Left ventricle myocardium inferior (tissue), 1 donor: ENCODE results near the gene TMEM131L. TPM values are rescaled to one million over a fixed set of nuclear protein-coding genes. Genes with fewer than 3 reads are reported as not detected.
A peak's percentile ranks its signal among the peaks of the same experiment; 100 is the strongest.

Experiments used
- DNase-seq: peaks from one replicate; pipeline ENCODE4 v3.0.0-alpha.2; 2020
- H3K27ac ChIP-seq: fragments of 200-600 bp; replicated peaks from 2 replicates; pipeline ENCODE4 v1.8.0; 2021
- H3K27me3 ChIP-seq: fragments of 200-600 bp; 2 replicates; pipeline ENCODE4 v1.8.0; 2021; ENCODE audit warnings: low read depth
- H3K36me3 ChIP-seq: fragments of 200-600 bp; 2 replicates; pipeline ENCODE4 v1.8.0; 2021
- H3K4me1 ChIP-seq: fragments of 200-600 bp; 2 replicates; pipeline ENCODE4 v1.8.0; 2021
- H3K4me3 ChIP-seq: fragments of 200-600 bp; 2 replicates; pipeline ENCODE4 v1.8.0; 2021; ENCODE audit warnings: mild to moderate bottlenecking, moderate library complexity
- H3K9me3 ChIP-seq: fragments of 200-600 bp; replicated peaks from 2 replicates; pipeline ENCODE4 v1.8.0; 2021
- CTCF ChIP-seq: fragments of 200-600 bp; IDR thresholded peaks from 2 replicates; pipeline ENCODE4 v1.8.0; 2021; ENCODE audit warnings: antibody characterized with exemption, mild to moderate bottlenecking, borderline replicate concordance
- intact Hi-C: fragments of 100-400 bp; cut with micrococcal nuclease; formaldehyde crosslinking; loops from one replicate; pipeline ENCODE4 v1.11.0; 2022
- total RNA-seq: library from RNA; stranded (reverse); fragmentation: NEBNext Ultra II Directional; extraction: Animal tissue kit (Norgen Biotek cat#: 25700); gene quantifications from one replicate; pipeline ENCODE4 v1.2.1, GENCODE V29; 2021
- donor health status: DM: no; HTN: yes; CAD: no; lungs with severe emphysema.

The TMEM131L gene
- total RNA-seq, 1 donor from 2014 or later: 14.9 TPM

- Histone ChIP-seq H3K4me3 (no peak overlapping the region), H3K27me3 (no peaks in the 10 kb centered on the region), H3K9me3 (no peaks in the 10 kb centered on the region), H3K36me3 (peaks cover 99% of the 10 kb centered on the region), H3K27ac (no peak overlapping the region), H3K4me1 (no peaks in the 10 kb centered on the region)
- no peak for DNase-seq
- intact Hi-C loops: no loop called here
- TF ChIP-seq CTCF: no peak
Observed at GRCh38 chr4:153629776-153630175, 163.6 kb downstream of the TMEM131L start.

- H3K9me3 ChIP-seq: no peaks in the 10 kb centered on the region
- no peaks in the 10 kb centered on the region for H3K4me1 ChIP-seq
- no peak overlapping the region for H3K27ac ChIP-seq
- no peak for DNase-seq
- H3K36me3 ChIP-seq: peaks cover 76% of the 10 kb centered on the region
- peak; percentile 69 for TF ChIP-seq CTCF
- no peaks in the 10 kb centered on the region for H3K27me3 ChIP-seq
- no peak overlapping the region for H3K4me3 ChIP-seq
- intact Hi-C loops: loop anchor here (5.0 kb wide), 1 partner anchor 117 kb away; no protein-coding TSS in a partner anchor
Observed at GRCh38 chr4:153634738-153635353, 168.7 kb downstream of the TMEM131L start.

GRCh38 chr4:153635846-153636245 lies 169.7 kb downstream of the TMEM131L start:
- no peaks in the 10 kb centered on the region for H3K9me3 ChIP-seq
- no peak for DNase-seq
- no peak for TF ChIP-seq CTCF
- no peaks in the 10 kb centered on the region for H3K4me1 ChIP-seq
- H3K36me3 ChIP-seq: peaks cover 66% of the 10 kb centered on the region
- no peak overlapping the region for H3K27ac ChIP-seq
- no peak overlapping the region for H3K4me3 ChIP-seq
- no peaks in the 10 kb centered on the region for H3K27me3 ChIP-seq
- intact Hi-C loops: loop anchor here (5.0 kb wide), 1 partner anchor 116 kb away; no protein-coding TSS in a partner anchor

- Histone ChIP-seq H3K27me3 (no peaks in the 10 kb centered on the region), H3K9me3 (no peaks in the 10 kb centered on the region), H3K4me3 (no peak overlapping the region), H3K27ac (no peak overlapping the region), H3K36me3 (peaks cover 52% of the 10 kb centered on the region), H3K4me1 (no peaks in the 10 kb centered on the region)
- intact Hi-C loops: loop anchor here (5.0 kb wide), 1 partner anchor 115 kb away; no protein-coding TSS in a partner anchor
- no peak for DNase-seq
- TF ChIP-seq CTCF: no peak
Observed at GRCh38 chr4:153637201-153637600, 171.0 kb downstream of the TMEM131L start.

- Histone ChIP-seq H3K27me3 (no peaks in the 10 kb centered on the region), H3K27ac (no peak overlapping the region), H3K4me3 (no peak overlapping the region), H3K9me3 (no peaks in the 10 kb centered on the region), H3K36me3 (peaks cover 44% of the 10 kb centered on the region), H3K4me1 (no peaks in the 10 kb centered on the region)
- intact Hi-C loops: loop anchor here (5.0 kb wide), 1 partner anchor 114 kb away; no protein-coding TSS in a partner anchor
- no peak for DNase-seq
- no peak for TF ChIP-seq CTCF
Observed at GRCh38 chr4:153638011-153638410, 171.9 kb downstream of the TMEM131L start.
